ENCODE results near the gene ZNF592. TPM values are rescaled to one million over a fixed set of nuclear protein-coding genes. Genes with fewer than 3 reads are reported as not detected.
A peak's percentile ranks its signal among the peaks of the same experiment; 100 is the strongest.

The ZNF592 gene
- total and polyA plus RNA-seq, 3 donors from 2014 or later: 36.7 to 40.8 (median 39.6) TPM

- WGBS, 2 donors: 73 to 87% methylated on average over 3 of the region's 3 CpGs
- TF ChIP-seq POLR2A (IDR thresholded peaks at IDR 0.05) (no peak), CTCF (IDR thresholded peaks at IDR 0.05) (no peak)
- Histone ChIP-seq H3K27me3 (no peaks in the 10 kb centered on the region), H3K36me3 (ENCODE audit: low read depth, missing control alignments) (no peaks in the 10 kb centered on the region), H3K4me1 (peaks cover 17% of the 10 kb centered on the region), H3K27ac (no peak overlapping the region), H3K4me3 (no peak overlapping the region), H3K9me3 (no peaks in the 10 kb centered on the region)
- DNase-seq: no peak
- intact Hi-C loops (cut with DNase I; ENCODE audit: low total_unique reads): no loop called here
Measured at GRCh38 chr15:84823282-84823878, 75.0 kb downstream of the ZNF592 start.

- TF ChIP-seq POLR2A (IDR thresholded peaks at IDR 0.05) (no peak), CTCF (IDR thresholded peaks at IDR 0.05) (no peak)
- DNase-seq: peak; percentile 69
- H3K27ac ChIP-seq: no peak overlapping the region
- intact Hi-C loops (cut with DNase I; ENCODE audit: low total_unique reads): no loop called here
- no peaks in the 10 kb centered on the region for H3K9me3 ChIP-seq
- peaks cover 22% of the 10 kb centered on the region for H3K4me1 ChIP-seq
- no peaks in the 10 kb centered on the region for H3K36me3 ChIP-seq (ENCODE audit: low read depth, missing control alignments)
- no peak overlapping the region for H3K4me3 ChIP-seq
- WGBS, 2 donors: 70 to 73% methylated on average over 6 of the region's 6 CpGs
- H3K27me3 ChIP-seq: no peaks in the 10 kb centered on the region
Measured at GRCh38 chr15:84824260-84825007, 76.0 kb downstream of the ZNF592 start.

GRCh38 chr15:84826369-84826823 is 78.0 kb downstream of the ZNF592 start:
- Histone ChIP-seq H3K36me3 (ENCODE audit: low read depth, missing control alignments) (no peaks in the 10 kb centered on the region), H3K27ac (no peak overlapping the region), H3K9me3 (no peaks in the 10 kb centered on the region), H3K4me3 (no peak overlapping the region), H3K27me3 (no peaks in the 10 kb centered on the region), H3K4me1 (peaks cover 18% of the 10 kb centered on the region)
- intact Hi-C loops (cut with DNase I; ENCODE audit: low total_unique reads): no loop called here
- DNase-seq: no peak
- WGBS, 2 donors: 65 to 93% methylated on average over 6 of the region's 6 CpGs
- TF ChIP-seq POLR2A (IDR thresholded peaks at IDR 0.05) (no peak), CTCF (IDR thresholded peaks at IDR 0.05) (no peak)

- Histone ChIP-seq H3K4me1 (peaks cover 14% of the 10 kb centered on the region), H3K4me3 (no peak overlapping the region), H3K27ac (no peak overlapping the region), H3K27me3 (no peaks in the 10 kb centered on the region), H3K36me3 (ENCODE audit: low read depth, missing control alignments) (no peaks in the 10 kb centered on the region), H3K9me3 (no peaks in the 10 kb centered on the region)
- WGBS, 2 donors: 93 to 96% methylated on average over 9 of the region's 9 CpGs
- TF ChIP-seq CTCF (IDR thresholded peaks at IDR 0.05): no peak
- no peak for TF ChIP-seq POLR2A (IDR thresholded peaks at IDR 0.05)
- no peak for DNase-seq
- intact Hi-C loops (cut with DNase I; ENCODE audit: low total_unique reads): no loop called here
Measured at GRCh38 chr15:84827246-84827645, 78.9 kb downstream of the ZNF592 start.

All from testis (tissue), 3 donors.